ENCODE results near the gene ACADL. TPM values are rescaled to one million over a fixed set of nuclear protein-coding genes. Genes with fewer than 3 reads are reported as not detected.
A peak's percentile ranks its signal among the peaks of the same experiment; 100 is the strongest.

ACADL gene
- total and polyA plus RNA-seq, 8 donors, result 11.1 to 30.9 (median 22.8) TPM

DNA sequence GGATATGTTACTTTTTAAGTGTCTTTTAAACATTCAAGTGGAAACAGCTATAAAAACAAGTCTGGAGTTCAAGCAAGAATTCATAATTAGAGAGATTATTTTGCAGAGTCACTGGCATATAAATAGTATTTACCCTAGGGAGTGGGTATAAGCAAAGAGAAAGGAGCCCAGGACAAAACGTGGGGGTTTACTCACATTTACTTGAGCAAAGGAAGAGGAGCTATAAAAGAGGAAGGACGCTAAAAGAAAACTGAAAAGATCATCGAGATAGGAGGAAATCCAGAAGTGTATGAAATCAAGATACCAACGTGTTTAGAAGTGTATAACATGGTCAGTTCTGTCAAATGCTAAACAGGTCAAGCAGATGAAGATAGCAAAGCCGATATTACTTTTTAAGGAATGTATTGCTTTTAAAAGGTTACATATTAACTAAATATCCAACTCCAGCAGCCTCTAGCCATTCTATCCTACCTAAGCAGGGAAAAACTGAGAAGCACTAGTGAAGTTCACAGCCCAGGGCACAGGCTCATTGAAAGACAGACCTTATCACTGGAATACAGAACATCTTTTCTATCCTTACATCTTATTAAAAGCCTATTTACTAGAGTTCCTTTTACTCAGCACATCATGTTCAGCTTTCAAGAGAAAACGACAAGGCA is 62.7 kb downstream of the ACADL start:
- H3K27me3 ChIP-seq, result no peaks in the 10 kb centered on the region
- 11% methylated on average over 6 of the region's 6 CpGs for WGBS, 2 donors
- intact Hi-C loops (cut with DNase I), result no loop called here
- no peak for FAIRE-seq
- H3K4me1 ChIP-seq, result peaks cover 17 to 40% (median 34%) of the 10 kb centered on the region in 3 donors
- TF ChIP-seq, protein P1, sequence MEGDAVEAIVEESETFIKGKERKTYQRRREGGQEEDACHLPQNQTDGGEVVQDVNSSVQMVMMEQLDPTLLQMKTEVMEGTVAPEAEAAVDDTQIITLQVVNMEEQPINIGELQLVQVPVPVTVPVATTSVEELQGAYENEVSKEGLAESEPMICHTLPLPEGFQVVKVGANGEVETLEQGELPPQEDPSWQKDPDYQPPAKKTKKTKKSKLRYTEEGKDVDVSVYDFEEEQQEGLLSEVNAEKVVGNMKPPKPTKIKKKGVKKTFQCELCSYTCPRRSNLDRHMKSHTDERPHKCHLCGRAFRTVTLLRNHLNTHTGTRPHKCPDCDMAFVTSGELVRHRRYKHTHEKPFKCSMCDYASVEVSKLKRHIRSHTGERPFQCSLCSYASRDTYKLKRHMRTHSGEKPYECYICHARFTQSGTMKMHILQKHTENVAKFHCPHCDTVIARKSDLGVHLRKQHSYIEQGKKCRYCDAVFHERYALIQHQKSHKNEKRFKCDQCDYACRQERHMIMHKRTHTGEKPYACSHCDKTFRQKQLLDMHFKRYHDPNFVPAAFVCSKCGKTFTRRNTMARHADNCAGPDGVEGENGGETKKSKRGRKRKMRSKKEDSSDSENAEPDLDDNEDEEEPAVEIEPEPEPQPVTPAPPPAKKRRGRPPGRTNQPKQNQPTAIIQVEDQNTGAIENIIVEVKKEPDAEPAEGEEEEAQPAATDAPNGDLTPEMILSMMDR (IDR thresholded peaks at IDR 0.05), result no peak
- peak; percentile 33 to 67 (median 53) for ATAC-seq
- no peak overlapping the region for H3K4me3 ChIP-seq
- H3K36me3 ChIP-seq, result no peaks in the 10 kb centered on the region
- no peak for DNase-seq
- no peaks in the 10 kb centered on the region for H3K9me3 ChIP-seq
- H3K27ac ChIP-seq, result peak overlapping the region in 1 of 4 donors; percentile 6

DNA sequence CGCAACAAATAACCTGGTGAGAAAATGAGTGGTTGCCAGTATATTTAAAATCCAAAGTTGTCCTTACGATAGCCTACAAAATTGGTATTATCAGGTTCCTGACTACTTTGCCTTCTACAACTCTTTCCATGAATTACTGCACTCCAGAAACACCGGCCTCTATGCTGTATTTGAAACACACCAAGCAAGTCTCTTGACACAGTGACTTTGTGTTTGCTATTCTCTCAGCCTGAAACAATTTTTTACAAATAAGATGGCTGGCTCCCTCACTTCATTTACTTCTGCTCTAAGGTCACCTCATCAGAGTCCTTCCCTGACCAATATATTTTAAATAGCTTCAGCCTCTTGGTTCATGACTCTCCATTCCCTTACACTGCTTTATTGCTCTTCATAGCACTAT is 66.2 kb downstream of the ACADL start:
- Histone ChIP-seq H3K27ac (no peak overlapping the region), H3K4me1 (peaks cover 0 to 11% (median 9%) of the 10 kb centered on the region in 3 donors), H3K9me3 (no peaks in the 10 kb centered on the region), H3K4me3 (no peak overlapping the region), H3K36me3 (peaks cover 0 to 3% (median 0%) of the 10 kb centered on the region in 3 donors), H3K27me3 (no peaks in the 10 kb centered on the region)
- TF ChIP-seq, protein P1 (IDR thresholded peaks at IDR 0.05), result no peak
- WGBS, 2 donors, result 81 to 95% methylated on average over 3 of the region's 3 CpGs
- FAIRE-seq (no peak), DNase-seq (no peak), ATAC-seq (peak in 2 of 4 donors; percentile 48 to 51)
- intact Hi-C loops (cut with DNase I), result no loop called here

DNA sequence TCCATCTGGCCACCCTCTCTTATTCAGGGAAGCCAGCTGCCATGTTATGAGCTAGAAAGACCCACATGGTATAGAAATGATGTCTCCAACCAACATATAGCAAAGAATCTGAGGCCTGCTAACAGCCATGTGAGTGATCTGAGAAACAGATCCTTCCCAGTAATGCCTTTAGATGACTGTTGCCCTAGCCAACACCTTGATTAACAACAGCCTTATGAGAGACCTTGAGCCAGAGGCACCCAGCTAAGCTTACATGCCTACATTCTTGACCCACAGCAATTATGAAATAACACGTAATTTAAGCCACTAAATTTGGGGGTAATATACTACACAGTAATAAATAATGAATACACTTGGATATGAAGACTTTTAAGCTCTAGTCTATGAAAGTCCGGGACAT is 67.0 kb downstream of the ACADL start:
- FAIRE-seq, result no peak
- peak in 2 of 4 donors; percentile 59 to 60 for ATAC-seq
- Histone ChIP-seq H3K36me3 (peaks cover 0 to 11% (median 0%) of the 10 kb centered on the region in 3 donors), H3K27me3 (no peaks in the 10 kb centered on the region), H3K9me3 (no peaks in the 10 kb centered on the region), H3K27ac (no peak overlapping the region), H3K4me1 (peaks cover 0 to 9% (median 8%) of the 10 kb centered on the region in 3 donors), H3K4me3 (no peak overlapping the region)
- TF ChIP-seq, protein P1 (IDR thresholded peaks at IDR 0.05), result no peak
- WGBS, 2 donors, result 73 to 84% methylated on average over 2 of the region's 2 CpGs
- DNase-seq, result no peak
- intact Hi-C loops (cut with DNase I), result no loop called here

DNA sequence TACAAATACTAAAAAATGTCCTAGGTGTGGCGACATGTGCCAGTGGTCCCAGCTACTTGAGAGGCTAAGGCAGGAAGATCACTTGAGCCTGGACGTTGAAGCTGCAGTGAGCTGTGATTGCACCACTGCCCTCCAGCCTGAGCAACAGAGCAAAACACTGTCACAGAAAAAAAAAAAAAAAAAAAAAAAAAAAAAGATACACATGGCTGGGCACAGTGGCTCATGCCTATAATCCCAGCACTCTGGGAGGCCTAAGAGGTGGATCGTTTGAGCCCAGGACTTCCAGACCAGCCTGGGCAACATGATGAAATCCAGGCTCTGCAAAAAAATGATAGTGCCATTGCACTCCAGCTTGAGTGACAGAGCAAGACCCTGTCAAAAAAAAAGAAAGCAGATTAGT is 67.7 kb downstream of the ACADL start:
- intact Hi-C loops (cut with DNase I), result no loop called here
- FAIRE-seq (no peak), DNase-seq (no peak), ATAC-seq (no peak)
- no peaks in the 10 kb centered on the region for H3K27me3 ChIP-seq
- H3K4me1 ChIP-seq, result peaks cover 0 to 4% (median 1%) of the 10 kb centered on the region in 3 donors
- H3K9me3 ChIP-seq, result no peaks in the 10 kb centered on the region
- H3K4me3 ChIP-seq, result no peak overlapping the region
- TF ChIP-seq, protein P1 (IDR thresholded peaks at IDR 0.05), result no peak
- no peak overlapping the region for H3K27ac ChIP-seq
- WGBS, 2 donors, result 79 to 85% methylated on average over 3 of the region's 3 CpGs
- H3K36me3 ChIP-seq, result peaks cover 0 to 14% (median 0%) of the 10 kb centered on the region in 3 donors

DNA sequence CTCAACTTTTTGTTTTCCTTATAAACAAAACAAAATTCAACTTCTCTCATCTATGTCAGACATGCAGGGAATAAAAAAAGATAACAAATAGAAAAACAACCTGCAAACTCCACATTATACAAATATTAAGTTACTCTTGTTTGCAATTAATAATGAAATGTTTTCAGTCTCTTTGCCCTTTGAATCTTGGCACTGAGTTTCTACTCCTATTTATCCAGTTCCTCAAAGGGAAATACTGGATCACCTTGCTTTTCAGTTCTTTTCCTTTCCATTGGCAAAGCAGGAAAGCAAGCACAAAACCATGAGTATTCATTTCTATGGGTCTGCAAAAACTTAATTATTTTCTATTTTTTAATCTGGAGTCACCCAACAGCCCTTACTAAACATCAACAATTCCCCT is 77.6 kb downstream of the ACADL start:
- H3K4me1 ChIP-seq, result no peaks in the 10 kb centered on the region
- intact Hi-C loops (cut with DNase I), result no loop called here
- H3K4me3 ChIP-seq, result no peak overlapping the region
- H3K9me3 ChIP-seq, result no peaks in the 10 kb centered on the region
- FAIRE-seq (no peak), DNase-seq (no peak), ATAC-seq (no peak)
- TF ChIP-seq, protein P1 (IDR thresholded peaks at IDR 0.05), result no peak
- peaks cover 0 to 14% (median 0%) of the 10 kb centered on the region in 3 donors for H3K36me3 ChIP-seq
- H3K27ac ChIP-seq, result no peak overlapping the region
- H3K27me3 ChIP-seq, result no peaks in the 10 kb centered on the region
